Sciatic nerve (tissue), 1 donor: ENCODE data around the gene DNAJB13. TPM values are rescaled to one million over a fixed set of nuclear protein-coding genes. Genes with fewer than 3 reads are reported as not detected.

Experiments
- total RNA-seq: library from RNA; stranded (reverse); fragmentation: NEBNext Ultra II Directional; extraction: Animal tissue kit (Norgen Biotek cat#: 25700); gene quantifications from one replicate; pipeline ENCODE4 v1.2.1, GENCODE V29; 2021
- donor health status: DM: no; HTN: no; CAD: no.

The DNAJB13 gene
- total RNA-seq, 1 donor from 2014 or later = 0.62 TPM

Other genes starting within 250 kb of the DNAJB13 start
- gene RAB6A, start 190.0 kb upstream of the DNAJB13 start, total RNA-seq = 157 TPM
- 30.4 TPM for gene MRPL48, start 163.2 kb upstream of the DNAJB13 start, total RNA-seq
- gene COA4, start 74.2 kb upstream of the DNAJB13 start, total RNA-seq = 37.5 TPM
- gene PAAF1, start 74.0 kb upstream of the DNAJB13 start, total RNA-seq = 32.4 TPM
- 43.1 TPM for gene UCP2, start 31.8 kb downstream of the DNAJB13 start, total RNA-seq
- 2.6 TPM for gene UCP3, start 58.1 kb downstream of the DNAJB13 start, total RNA-seq
- 26.2 TPM for gene C2CD3, start 220.0 kb downstream of the DNAJB13 start, total RNA-seq
- gene PPME1, start 220.3 kb downstream of the DNAJB13 start, total RNA-seq = 41.3 TPM